Osteoblast (primary cell): Measurements from ENCODE around the gene ZNF14. TPM values are rescaled to one million over a fixed set of nuclear protein-coding genes. Genes with fewer than 3 reads are reported as not detected.
"Not testable (repeated sequence)": the region's sequence is repeated elsewhere in the genome, so short reads cannot be mapped to it uniquely, and the experiment has no call there.

ENCODE experiments used
- DNase-seq: peaks from one replicate; pipeline ENCODE4 v3.0.0; 2011; ENCODE audit warnings: low spot score, mixed read lengths; ENCODE audit not compliant: insufficient read length; ENCODE audit errors: missing footprints
- H2AFZ ChIP-seq: 2 replicates; pipeline ENCODE4 v1.6.0; 2011; ENCODE audit warnings: mild to moderate bottlenecking, low read length
- H3K27ac ChIP-seq: 2 replicates; pipeline ENCODE4 v1.5.1; 2011; ENCODE audit warnings: mild to moderate bottlenecking, low read depth, low read length, moderate library complexity
- H3K27me3 ChIP-seq: 2 replicates; pipeline ENCODE4 v1.6.0; 2012; ENCODE audit warnings: mild to moderate bottlenecking, control low read depth, inconsistent platforms, low read length, moderate library complexity; ENCODE audit not compliant: insufficient read depth
- H3K36me3 ChIP-seq: 2 replicates; pipeline ENCODE4 v1.5.1; 2011; ENCODE audit warnings: mild to moderate bottlenecking, low read length, control low read depth, moderate library complexity; ENCODE audit not compliant: insufficient read depth
- H3K4me1 ChIP-seq: 2 replicates; pipeline ENCODE4 v1.5.1; 2011; ENCODE audit warnings: mild to moderate bottlenecking, low read length, control low read depth, moderate library complexity; ENCODE audit not compliant: insufficient read depth
- H3K4me2 ChIP-seq: 2 replicates; pipeline ENCODE4 v1.6.0; 2011; ENCODE audit warnings: mild to moderate bottlenecking, low read length; ENCODE audit not compliant: insufficient read depth
- H3K4me3 ChIP-seq: fragments of 200-600 bp; sonication (generic); 3 replicates; pipeline ENCODE4 v1.5.1; 2012; ENCODE audit warnings: mild to moderate bottlenecking, low read length, inconsistent platforms; ENCODE audit not compliant: insufficient read depth
- H3K79me2 ChIP-seq: 2 replicates; pipeline ENCODE4 v1.6.0; 2012; ENCODE audit warnings: mild to moderate bottlenecking, low read length, control low read depth, inconsistent platforms; ENCODE audit not compliant: insufficient read depth
- H3K9me3 ChIP-seq: 2 replicates; pipeline ENCODE4 v1.5.1; 2011; ENCODE audit warnings: low read depth, low read length, control low read depth
- H4K20me1 ChIP-seq: 2 replicates; pipeline ENCODE4 v1.6.0; 2012; ENCODE audit warnings: mild to moderate bottlenecking, low read length, control low read depth; ENCODE audit not compliant: insufficient read depth
- total RNA-seq: library from RNA; depleted of rRNA; stranded (reverse); fragments of >200 nt; gene quantifications from 2 replicates; pipeline ENCODE4 v1.2.3, GENCODE V29; 2012
- TF ChIP-seq, protein P1 (sequence below): IDR thresholded peaks from 2 replicates; pipeline ENCODE4 v1.5.1; 2011; ENCODE audit warnings: mild to moderate bottlenecking, low read depth, low read length, moderate library complexity; ENCODE audit errors: extremely low read depth

The ZNF14 gene
- 6.5 and 7.4 TPM in 2 replicates for total RNA-seq

DNA sequence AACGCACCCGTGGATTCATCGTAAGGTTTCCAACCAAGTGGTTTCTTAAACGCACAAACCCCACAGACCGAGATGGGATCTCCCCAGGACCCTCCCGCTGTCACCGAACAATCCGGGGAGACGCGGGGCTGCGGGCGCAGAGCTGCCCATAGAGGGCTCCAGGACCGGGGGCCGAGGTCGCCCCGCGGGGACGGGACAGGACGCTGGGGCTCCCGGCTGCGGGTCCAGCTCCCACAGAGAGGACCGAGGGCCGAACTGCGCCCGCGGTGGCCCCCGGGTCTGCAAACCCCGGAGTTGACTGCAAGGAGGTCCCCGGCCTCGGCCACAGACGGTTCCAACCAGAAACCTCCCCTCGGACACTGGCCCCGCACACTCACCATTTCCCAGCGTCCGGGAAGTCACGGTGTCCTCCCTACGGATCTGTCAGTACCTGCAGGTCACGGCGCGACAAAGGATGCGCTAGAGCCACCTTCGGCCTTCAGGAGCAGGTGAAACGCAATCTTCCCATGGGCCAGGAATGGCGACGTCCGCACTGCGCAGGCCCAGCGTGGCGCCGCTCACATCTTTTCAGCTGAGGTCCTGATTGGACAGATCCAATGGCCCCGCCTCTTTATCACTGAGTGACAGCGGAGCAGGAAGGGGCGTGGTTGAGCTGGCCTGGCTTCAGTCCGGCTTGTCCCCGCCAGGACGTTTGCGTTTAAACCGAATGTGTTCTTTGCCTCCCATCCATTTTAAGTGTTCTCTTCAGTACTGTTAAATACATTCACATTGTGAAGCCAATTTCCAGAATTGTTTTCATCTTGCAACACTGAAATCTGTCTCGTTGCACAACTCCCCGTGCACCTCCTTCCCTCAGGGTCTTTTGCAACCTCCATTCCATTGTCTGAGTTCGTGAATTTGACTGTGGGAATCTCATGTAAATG, at the start of gene ZNF14:
ZNF14 (minus strand) TSS at position 534 of the 923 bp plus-strand sequence; CDS start at position 380, 154 bp downstream.
- H3K27ac ChIP-seq: peak within 1 kb of the TSS; percentile 75
- H3K79me2 ChIP-seq: peaks cover 48% of the 10 kb centered on the region
- H2AFZ ChIP-seq: peak within 1 kb of the TSS; percentile 99
- H3K4me1 ChIP-seq: peaks cover 6% of the 10 kb centered on the region
- DNase-seq: peak; percentile 99
- peaks cover under 1% of the 10 kb centered on the region for H3K36me3 ChIP-seq
- H3K9me3 ChIP-seq: no peaks in the 10 kb centered on the region
- TF ChIP-seq, protein P1, sequence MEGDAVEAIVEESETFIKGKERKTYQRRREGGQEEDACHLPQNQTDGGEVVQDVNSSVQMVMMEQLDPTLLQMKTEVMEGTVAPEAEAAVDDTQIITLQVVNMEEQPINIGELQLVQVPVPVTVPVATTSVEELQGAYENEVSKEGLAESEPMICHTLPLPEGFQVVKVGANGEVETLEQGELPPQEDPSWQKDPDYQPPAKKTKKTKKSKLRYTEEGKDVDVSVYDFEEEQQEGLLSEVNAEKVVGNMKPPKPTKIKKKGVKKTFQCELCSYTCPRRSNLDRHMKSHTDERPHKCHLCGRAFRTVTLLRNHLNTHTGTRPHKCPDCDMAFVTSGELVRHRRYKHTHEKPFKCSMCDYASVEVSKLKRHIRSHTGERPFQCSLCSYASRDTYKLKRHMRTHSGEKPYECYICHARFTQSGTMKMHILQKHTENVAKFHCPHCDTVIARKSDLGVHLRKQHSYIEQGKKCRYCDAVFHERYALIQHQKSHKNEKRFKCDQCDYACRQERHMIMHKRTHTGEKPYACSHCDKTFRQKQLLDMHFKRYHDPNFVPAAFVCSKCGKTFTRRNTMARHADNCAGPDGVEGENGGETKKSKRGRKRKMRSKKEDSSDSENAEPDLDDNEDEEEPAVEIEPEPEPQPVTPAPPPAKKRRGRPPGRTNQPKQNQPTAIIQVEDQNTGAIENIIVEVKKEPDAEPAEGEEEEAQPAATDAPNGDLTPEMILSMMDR: peak; percentile 13
- H3K4me2 ChIP-seq: peak within 1 kb of the TSS; percentile 82
- no peaks in the 10 kb centered on the region for H3K27me3 ChIP-seq
- peak within 1 kb of the TSS; percentile 94 for H3K4me3 ChIP-seq
- H4K20me1 ChIP-seq: peaks cover 4% of the 10 kb centered on the region

DNA sequence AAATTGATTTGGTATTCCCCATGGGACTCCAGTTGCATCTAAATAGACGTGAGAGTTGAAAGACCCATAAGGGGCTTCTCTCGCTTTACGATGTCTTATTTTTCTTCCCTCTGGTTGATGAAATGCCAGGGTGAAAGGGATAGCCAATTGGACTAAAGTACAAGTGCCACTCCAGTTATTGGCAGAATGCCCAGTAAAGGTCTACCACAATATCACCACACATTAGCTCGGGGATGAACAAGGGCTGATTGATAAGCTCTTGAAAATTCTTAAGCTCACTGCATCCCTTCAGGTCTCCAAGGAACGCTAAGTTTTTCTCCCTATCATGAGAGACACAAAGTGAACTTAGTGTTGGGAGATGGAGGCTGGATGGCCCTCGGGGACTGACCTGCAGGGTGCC, 48.9 kb upstream of the ZNF14 start:
- not testable (repeated sequence) for H3K36me3 ChIP-seq
- H3K79me2 ChIP-seq: peaks cover 20% of the 10 kb centered on the region

DNA sequence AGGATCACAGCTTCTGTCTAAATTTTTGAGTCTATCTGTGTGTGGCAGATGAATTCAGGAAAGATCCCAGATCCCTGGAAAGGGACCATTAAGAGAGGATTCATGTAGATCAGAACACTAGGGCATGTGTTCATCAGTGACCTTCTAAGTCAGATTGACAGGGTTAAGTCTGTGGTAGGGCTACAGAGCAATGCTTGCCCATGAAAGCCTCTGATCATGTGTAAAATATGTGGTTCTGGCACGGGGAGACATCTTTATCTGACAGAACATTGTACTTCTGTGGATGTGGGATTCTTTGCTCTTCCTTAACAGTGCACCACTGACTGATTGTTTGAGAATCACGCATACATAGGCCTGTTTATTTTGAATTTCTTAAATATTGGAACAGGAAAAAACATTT, 45.8 kb upstream of the ZNF14 start:
- Histone ChIP-seq H3K4me1 (peaks cover 16% of the 10 kb centered on the region), H3K27me3 (no peaks in the 10 kb centered on the region), H3K79me2 (peaks cover 23% of the 10 kb centered on the region), H2AFZ (no peak overlapping the region), H3K36me3 (peaks cover 4% of the 10 kb centered on the region), H3K4me3 (no peak overlapping the region), H3K27ac (no peak overlapping the region), H3K4me2 (no peak overlapping the region), H4K20me1 (no peaks in the 10 kb centered on the region), H3K9me3 (no peaks in the 10 kb centered on the region)
- DNase-seq: no peak
- TF ChIP-seq, protein P1: no peak

More for the DNA sequence above, 48.9 kb upstream of the ZNF14 start:
- not testable (repeated sequence) for H3K4me2 ChIP-seq, H3K4me3 ChIP-seq, H3K4me1 ChIP-seq, H2AFZ ChIP-seq, H4K20me1 ChIP-seq, DNase-seq, H3K27me3 ChIP-seq, H3K27ac ChIP-seq, H3K9me3 ChIP-seq

DNA sequence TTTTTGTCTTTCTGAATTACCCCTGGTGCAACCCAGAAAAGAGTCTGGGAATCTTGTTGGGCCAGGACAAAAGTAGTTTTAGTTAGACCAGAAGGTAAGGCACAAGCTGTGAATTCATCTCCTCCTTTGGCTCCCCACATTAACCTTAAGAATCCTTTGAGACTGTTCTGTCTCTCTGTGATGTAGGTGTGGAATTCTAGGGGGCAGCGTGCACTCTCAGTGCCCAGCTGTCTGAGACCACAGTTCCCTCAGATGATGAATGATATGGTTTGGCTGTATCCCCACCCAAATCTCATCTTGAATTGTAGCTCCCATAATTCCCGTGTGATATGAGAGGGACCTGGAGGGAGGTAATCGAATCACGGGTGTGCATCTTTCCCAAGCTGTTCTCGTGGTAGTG, 44.8 kb upstream of the ZNF14 start:
- H4K20me1 ChIP-seq: no peaks in the 10 kb centered on the region
- no peaks in the 10 kb centered on the region for H3K9me3 ChIP-seq
- peaks cover 23% of the 10 kb centered on the region for H3K79me2 ChIP-seq
- no peak overlapping the region for H2AFZ ChIP-seq
- no peaks in the 10 kb centered on the region for H3K27me3 ChIP-seq
- peak overlapping the region; percentile 100 for H3K4me2 ChIP-seq
- H3K27ac ChIP-seq: no peak overlapping the region
- no peak for DNase-seq
- peaks cover 4% of the 10 kb centered on the region for H3K36me3 ChIP-seq
- peaks cover 16% of the 10 kb centered on the region for H3K4me1 ChIP-seq
- TF ChIP-seq, protein P1: no peak
- H3K4me3 ChIP-seq: peak overlapping the region; percentile 85
